HG02610 (cell line): Measurements from ENCODE around the gene CUEDC1.
A peak's percentile ranks its signal among the peaks of the same experiment; 100 is the strongest.
"Not testable (repeated sequence)": the region's sequence is repeated elsewhere in the genome, so short reads cannot be mapped to it uniquely, and the experiment has no call there.

Source experiments
- ATAC-seq: cut with Tn5 transposase; IDR thresholded peaks from one replicate; pipeline ENCODE4 v1.9.1; 2021; ENCODE audit warnings: mild to moderate bottlenecking, moderate library complexity; ENCODE audit not compliant: unreplicated experiment

The CUEDC1 gene

GRCh38 chr17:57940653-57941329, 14.4 kb downstream of the CUEDC1 start:
- ATAC-seq: no peak

GRCh38 chr17:57940231-57940630, 15.0 kb downstream of the CUEDC1 start:
- no peak for ATAC-seq

- peak; percentile 64 for ATAC-seq
These were observed 15.4 kb downstream of the CUEDC1 start for GRCh38 chr17:57939797-57940196.

GRCh38 chr17:57938061-57938502, 17.1 kb downstream of the CUEDC1 start:
- no peak for ATAC-seq

- ATAC-seq: no peak
These were observed 17.7 kb downstream of the CUEDC1 start for GRCh38 chr17:57937492-57937891.

- ATAC-seq: no peak
These were observed 19.1 kb downstream of the CUEDC1 start for GRCh38 chr17:57935833-57936807.

- no peak for ATAC-seq
These were observed 23.6 kb downstream of the CUEDC1 start for GRCh38 chr17:57931488-57932137.

GRCh38 chr17:57930239-57930638, 25.0 kb downstream of the CUEDC1 start:
- ATAC-seq: no peak

- ATAC-seq: no peak
These were observed 25.8 kb downstream of the CUEDC1 start for GRCh38 chr17:57929386-57929785.

- ATAC-seq: no peak
These were observed 26.3 kb downstream of the CUEDC1 start for GRCh38 chr17:57928928-57929327.

GRCh38 chr17:57927048-57927723, 28.0 kb downstream of the CUEDC1 start:
- no peak for ATAC-seq

GRCh38 chr17:57926723-57927047, 28.5 kb downstream of the CUEDC1 start:
- ATAC-seq: no peak

GRCh38 chr17:57925361-57925990, 29.7 kb downstream of the CUEDC1 start:
- no peak for ATAC-seq

GRCh38 chr17:57924677-57925076, 30.5 kb downstream of the CUEDC1 start:
- ATAC-seq: no peak

- no peak for ATAC-seq
These were observed 31.9 kb downstream of the CUEDC1 start for GRCh38 chr17:57923182-57923872.

- ATAC-seq: not testable (repeated sequence)
These were observed 32.5 kb downstream of the CUEDC1 start for GRCh38 chr17:57922745-57923144.

- ATAC-seq: no peak
These were observed 34.1 kb downstream of the CUEDC1 start for GRCh38 chr17:57920916-57921703.

- ATAC-seq: no peak
These were observed 35.3 kb downstream of the CUEDC1 start for GRCh38 chr17:57919918-57920317.
